RCC 7860 (cell line): ENCODE data around the gene CIPC.

Experiments
- DNase-seq: peaks from one replicate; pipeline ENCODE4 v3.0.0-alpha.2; 2015; ENCODE audit warnings: low spot score
- FAIRE-seq: peaks from 2 replicates; lab custom pipeline; 2012; peaks lifted over from hg19 to GRCh38; lab: Jason Lieb, UNC

CIPC gene

DNA sequence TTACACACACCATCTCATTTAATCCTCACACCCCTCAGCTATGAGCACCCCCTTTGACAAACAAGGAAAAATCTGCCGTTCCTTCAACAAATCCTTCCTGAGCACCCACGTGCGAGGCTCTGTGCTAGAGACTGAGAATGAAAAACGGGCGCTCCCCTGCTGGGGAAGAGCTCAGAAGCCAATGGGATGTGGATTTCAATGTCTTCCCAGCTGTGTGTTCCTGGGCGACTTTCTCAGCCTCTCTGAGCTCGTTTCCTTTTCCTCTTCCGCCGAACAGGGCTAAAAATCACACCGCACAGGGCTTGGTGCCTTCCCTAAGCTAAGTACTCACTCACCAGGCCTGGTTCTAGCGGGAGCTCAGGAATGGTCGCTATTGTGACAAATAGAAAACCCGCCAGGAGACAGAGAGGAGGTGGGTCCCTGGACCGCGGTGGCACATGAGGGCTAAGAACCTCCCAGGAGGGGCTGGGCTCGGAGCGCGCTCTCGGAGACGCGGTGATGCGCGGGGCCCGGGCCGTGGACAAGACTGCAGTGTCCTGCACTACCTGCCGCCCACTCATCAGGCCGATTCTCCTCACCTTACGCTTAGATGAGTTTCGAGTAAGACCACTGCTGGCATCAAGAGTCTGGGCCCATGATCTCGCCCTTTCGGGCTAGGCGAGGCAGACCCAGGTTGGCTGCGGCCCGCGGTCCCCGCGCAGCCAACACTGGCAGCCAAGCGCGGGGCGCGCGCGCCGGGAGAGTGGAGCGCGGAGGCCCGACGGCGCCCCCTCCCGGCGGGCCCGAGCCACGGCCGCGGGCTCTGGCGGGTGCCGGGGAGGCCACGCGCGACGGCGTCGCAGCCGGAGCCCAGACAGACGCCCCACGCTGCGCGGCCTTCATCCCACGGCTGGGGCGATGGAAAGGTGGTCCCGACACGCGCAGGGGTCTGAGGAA is 26.6 kb downstream of the CIPC start:
- no peak for DNase-seq
- no peak for FAIRE-seq

DNA sequence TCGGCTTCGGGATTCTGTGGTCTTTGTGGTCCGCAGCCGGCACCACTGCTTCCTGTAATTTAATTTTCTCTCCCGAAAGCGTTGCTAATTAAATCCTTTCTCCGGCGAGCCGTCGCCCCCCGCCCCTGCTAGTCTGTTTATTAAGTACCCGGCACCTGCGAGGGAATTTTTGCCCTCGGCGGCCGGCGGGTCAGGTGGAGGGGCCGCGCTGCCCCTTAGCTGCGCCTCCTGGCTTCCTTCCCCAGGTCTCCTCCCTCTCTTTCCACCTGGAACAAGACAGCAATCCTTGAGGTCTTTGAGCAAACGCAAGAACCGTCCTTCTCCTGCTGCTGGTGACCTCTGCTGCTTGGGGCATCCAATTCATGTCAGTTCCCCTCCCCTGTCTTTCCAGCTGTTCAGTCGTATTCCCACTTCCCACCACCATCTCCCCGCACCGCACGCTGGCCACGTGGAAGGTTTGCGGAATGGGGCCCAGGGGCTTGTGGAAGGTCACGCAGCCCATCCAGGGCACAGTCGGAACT is 27.3 kb downstream of the CIPC start:
- no peak for FAIRE-seq
- no peak for DNase-seq

DNA sequence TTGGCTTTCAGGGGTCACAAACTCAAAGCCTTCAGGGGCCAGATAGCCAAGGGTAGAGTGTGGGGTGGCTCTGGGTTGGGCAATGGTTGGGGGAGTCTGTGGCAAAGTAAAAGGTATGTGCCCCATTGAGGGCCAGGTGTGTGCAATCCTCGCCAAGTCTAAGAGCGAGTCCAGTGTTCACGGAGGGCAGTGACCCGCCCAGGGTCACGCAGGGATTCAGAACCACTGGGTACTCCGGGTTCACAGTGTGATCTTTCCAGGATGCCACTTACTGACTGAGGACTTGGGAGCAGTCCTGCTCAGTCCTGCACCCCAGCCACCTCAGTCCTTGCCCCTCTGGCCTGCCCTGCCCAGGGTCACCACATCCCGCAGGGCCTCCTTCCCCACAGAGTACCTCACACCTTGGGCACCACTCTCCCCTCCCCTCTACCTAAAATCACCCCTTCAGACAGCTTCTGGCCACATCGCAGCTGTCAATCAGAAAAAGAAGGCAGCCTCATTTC is 27.8 kb downstream of the CIPC start:
- no peak for DNase-seq
- no peak for FAIRE-seq

DNA sequence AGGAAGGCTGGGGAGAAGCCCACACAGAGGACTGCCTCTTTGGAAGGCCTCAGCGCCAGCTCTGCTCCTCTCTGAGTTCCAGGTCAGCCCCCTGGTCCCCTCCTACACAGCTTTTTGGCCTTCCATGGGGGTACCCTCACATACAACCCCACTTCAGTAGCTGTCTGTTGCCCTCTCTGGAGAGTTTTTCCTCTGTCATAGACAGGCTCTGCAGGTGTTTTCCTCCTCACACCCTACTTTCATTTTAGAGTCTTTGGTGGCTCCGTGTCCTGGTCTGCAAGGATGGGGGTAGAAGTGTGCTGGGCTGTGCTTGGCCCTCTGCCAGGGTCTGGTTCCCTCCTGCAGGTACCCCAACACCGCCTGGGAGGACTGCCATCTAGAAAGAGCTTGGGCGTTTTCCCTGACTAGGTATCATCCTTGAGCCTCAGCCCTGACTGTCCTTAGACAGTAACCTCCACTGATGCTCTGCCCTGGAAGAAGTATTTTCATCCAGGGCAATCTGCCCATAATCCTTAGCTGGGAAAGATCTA is 28.5 kb downstream of the CIPC start:
- DNase-seq (no peak), FAIRE-seq (no peak)

DNA sequence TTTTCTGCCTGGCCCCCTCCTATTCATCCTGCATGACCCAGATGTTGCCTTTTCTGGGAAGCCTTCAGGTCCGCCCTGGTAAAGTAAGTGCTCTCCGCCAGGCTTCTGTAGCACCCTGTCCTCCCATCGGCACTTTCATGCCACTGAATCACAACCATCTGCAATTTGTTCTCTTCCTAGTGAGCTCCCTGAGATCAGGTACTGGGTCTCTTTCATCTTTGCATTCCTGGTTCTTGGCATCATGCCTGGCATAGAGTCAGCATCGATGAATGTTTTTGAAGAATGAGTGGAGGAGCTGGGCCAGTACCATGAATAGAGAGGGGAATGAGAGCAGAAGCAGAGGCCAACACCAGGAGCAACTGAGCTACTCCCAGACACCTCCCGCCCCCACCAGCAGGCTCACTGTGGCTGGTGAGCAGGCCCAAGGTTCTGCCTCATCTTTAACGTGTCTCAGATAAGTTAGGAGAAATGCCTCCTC is 30.4 kb downstream of the CIPC start:
- no peak for FAIRE-seq
- no peak for DNase-seq

DNA sequence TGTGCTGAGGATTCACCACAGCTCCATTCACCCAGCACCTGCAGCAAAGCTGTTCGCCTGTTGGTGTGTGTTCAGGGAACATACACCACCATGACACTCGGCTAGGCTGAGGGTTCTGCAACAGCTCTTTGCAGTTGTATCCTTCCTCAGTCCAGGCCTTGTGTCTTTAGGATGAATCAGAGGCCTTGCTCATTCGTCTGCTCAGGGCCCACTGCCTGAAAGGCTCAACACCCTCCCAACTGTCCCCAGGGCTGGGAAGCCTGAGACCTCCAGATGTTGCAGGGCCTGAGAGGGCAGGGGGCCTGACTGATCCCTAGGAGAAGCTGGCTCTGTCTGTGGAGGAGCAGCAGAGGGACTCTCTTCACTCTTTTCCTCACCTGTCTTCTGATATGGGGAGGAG is 32.3 kb downstream of the CIPC start:
- FAIRE-seq: no peak
- no peak for DNase-seq

DNA sequence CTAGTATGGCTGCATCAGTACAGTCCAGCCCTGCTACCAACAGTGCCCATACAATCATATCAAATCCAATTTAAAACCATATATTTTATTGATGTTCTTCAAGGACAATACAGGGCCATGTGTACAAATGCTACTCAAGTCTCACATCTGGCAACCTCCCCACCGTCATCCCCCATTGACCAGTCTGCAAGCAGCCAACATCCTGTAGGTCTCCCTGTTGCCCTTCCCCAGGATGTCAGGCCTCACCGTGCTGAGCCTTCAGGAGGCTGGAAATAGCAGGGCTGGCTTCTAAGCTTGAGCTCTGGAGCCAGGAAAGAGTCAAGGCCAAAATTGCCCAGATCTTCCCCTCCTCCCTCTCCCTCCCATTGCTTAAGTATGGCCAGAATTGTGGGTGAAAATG is 33.1 kb downstream of the CIPC start:
- no peak for FAIRE-seq
- DNase-seq: no peak

DNA sequence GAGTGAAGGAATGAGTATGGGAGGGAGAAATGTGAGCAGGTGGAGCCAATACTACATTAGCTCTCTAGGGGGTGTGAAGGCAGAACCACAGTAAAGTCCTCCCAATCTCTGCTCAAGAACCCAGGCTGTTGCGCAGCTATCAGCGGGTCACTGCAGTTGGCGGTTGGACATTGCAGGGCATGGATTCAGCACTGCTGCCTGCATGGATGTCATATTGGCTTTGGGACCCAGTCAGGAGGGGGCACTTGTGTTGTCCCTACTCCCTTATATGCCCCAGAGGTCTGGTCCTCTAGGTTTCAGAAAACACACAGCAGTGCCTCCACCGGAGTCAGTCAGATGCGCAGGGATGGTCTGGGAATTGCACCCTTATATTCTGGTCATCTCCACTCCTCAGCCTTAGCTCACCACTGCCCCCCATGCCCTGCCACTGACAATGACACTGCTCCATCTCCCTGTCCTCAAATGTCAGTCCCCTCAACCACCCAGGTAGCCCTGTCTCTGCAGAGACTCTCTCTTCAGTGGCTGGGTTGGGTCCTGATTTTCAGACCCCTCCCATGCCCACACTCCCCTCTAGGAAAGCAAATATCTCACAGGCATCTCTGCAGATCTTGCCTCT is 33.9 kb downstream of the CIPC start:
- FAIRE-seq (no peak), DNase-seq (no peak)

DNA sequence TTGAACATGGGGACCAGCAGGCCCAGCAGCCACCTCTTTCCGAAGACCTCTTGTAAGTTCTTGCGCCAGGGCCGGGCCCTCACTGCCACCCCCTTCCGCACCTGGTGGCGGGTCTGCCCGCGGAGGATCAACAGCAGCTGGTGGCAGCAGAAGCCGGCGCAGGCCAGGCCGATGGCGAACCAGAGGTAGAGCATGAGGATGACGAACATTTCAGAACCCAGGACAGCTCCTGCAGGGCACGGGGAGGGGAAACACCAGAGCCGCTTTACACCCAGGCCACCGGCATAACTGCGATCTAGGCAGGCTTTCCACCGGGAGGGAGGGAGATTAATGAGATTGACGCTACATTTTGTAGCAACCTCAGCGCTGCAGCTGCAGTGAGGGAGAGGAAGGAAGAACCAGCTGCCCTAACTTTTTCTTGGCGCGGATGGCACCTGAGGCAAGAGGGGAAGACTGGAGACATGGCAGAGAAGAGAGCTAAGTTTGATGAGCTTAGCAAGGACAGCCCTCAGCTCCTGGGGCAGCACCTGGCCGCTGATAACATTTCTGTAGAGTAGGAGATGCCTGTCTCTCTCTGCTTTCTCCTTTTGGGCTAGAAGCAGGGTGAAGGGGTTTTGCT is 35.8 kb downstream of the CIPC start:
- DNase-seq (peak; percentile 8), FAIRE-seq (no peak)

DNA sequence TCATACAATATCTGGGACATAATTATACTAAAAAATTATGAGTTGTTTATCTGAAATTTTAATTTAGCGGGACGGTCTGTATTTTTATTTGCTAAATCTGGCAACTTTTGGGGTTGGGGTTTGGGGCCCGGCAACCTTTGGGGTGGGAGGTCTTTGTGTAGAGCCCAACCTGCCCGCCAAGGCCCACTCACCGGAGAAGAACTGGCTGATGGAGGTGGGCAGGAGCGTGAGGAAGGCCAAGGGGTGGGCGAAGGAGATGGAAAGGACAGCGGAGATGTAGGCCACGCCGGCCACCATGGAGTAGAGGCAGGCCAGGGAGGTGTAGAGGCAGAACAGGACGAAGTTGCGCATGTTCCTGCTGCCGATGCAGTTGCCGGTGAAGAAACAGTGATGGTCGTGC is 41.0 kb downstream of the CIPC start:
- DNase-seq (no peak), FAIRE-seq (no peak)

DNA sequence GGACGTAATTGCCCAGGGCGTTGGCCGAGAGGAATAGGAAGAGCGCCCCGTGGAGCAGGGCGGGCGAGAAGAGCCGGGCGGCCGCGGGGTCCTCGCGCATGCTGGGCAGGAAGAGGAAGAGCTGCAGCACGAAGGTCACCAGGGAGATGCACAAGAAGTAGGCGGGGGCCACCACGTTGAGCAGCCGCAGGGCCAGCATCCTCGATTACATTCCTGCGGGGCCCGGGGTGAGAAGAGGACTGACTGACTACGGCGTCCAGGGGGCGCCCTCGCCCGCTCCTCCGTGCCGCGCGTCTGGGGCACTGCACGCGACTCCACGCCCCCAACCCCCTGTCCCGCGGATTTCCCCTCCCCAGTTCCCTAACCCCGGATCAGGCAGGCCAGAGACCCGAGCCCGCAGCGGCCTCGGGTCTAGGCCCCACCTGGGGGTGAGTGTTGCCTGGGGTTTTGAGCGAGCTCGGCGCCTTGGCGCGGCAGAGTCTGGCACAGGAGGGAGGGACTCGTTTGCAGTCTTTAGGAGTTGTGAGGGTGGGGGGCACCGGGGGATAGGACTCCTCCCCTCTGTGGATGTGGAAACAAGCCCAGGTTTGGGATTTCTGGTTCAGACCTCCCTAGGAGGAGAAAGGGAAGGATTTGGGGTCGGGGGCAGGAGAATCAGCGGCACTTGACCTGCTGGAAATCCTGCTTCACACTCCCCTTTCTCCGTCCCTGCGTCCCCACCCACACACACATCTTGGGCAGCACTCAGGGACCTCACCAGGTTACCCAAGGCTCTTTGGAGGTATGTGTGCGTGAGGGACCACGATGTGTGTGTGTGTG is 41.7 kb downstream of the CIPC start:
- no peak for DNase-seq

DNA sequence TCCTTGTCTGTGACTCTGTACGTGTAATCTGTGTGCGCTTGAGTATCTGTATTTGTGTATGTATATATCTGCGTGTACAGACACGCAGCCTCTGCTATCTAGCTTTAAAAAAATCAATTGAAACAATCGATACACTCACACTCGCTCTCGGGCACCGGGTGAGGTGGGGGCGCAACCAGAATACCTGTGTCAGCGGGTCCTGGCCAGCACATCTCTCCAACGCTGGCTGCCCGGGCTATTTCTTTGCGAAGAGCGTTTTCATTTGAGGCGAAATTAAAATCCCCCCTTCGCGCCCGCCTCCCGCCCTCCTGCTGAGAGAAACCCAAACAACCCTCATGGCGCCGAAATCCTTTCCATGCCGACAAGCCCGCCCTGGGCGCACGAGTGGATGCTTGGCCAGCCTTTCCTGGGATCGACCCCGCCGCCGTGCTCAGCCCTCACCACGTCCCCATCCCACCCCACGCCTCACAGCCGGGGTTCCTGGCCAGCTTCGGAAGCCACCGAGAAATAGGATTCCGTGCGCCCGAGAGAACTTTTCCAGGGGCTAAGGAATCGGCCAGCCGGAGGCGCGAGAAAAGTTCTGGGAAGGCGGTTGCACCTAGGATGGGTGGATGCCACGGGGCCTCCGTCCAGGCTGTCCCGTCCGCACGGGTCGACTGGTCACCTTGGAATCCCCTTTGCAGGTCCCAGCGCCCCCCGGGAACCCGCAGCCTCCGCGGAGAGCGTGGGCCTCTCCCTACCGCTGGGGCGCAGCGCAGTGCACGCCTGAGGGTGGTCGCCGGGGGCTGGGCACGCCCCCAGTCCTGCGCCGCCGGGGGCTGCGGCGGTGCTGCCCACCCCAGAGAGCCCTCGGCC is 42.5 kb downstream of the CIPC start:
- DNase-seq (no peak), FAIRE-seq (no peak)

More for the DNA sequence above, 41.7 kb downstream of the CIPC start:
- FAIRE-seq: no peak

DNA sequence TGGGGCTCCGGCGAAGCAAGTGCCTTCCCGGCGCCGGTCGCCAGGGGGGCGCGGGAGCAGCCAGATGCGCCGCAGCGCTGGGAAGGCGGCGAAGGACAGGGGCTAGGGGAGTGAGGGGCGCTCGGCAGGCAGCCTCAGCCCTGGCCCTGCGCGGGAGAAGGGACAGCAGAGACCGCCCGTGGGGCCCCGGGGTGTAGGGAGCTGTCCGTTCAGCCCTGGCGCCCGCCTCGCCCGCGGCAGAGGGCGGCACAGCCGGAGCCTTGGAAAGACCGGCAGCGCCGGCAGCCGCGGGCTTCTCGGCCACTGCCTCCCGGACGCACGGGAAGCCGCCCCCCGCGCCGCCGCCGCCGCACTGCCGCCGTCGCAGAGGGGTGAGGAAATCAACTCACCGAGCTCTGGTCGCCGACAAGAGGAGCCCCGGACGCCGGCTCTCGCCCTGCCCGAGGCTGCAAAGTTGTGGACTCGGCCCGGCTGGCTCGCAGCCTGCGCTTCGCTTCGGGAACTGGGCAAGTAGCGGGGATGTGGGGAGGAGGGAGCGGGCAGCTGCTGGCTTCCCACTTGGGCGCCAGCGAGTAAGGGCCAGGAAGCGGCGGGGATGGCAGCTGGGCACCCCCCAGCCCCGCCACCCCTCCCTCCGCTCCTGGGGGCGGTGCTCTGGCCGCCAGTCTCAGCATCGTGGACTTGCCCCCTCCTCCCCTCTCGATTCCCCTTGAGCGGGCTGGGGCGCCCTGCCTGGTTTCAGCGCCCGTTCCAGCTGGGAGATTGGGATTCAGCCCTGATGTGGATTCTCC is 43.4 kb downstream of the CIPC start, which contains the start of gene ZDHHC22:
TSS of gene ZDHHC22 (minus strand) at position 578 of the 791 bp plus-strand sequence. CDS start 2,053 bp downstream, outside the sequence.
- no peak for DNase-seq
- no peak for FAIRE-seq

DNA sequence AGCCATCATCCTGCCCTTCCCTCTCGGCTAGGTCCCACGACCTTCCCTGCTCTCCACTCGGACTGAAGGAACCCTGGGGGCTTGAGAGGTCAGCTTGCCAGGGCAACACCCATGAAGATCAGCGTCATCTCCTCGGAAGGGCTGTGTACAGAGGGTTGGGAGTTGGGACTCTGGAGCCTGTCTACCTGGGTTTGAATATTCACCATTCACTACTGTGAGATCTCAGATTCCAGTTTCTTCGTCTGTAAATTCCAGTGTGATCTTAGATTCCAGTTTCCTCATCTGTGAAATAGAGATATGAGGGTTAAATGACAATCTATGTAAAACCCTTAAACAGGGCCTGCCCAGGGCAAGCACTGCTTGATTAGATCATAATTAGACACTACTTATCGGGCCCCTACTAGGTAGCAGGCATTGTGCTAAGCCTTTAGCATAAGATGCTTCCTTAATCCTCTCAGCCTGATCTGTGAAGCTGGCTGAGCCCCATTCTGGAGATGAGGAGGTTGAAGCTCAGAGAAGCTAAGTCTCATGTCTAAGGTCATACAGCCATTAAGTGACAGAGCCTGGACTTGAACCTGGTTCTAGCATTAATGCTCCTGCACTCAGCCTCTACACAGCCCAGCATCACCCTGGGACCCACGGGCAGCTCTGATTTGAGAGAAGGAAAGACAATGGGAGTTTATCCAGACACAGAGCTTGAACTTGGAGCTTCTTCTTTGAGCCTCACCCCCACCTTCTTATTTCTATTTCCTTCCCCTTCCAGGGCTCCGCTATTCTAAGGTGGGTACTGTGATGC is 44.1 kb downstream of the CIPC start:
- no peak for DNase-seq
- no peak for FAIRE-seq

DNA sequence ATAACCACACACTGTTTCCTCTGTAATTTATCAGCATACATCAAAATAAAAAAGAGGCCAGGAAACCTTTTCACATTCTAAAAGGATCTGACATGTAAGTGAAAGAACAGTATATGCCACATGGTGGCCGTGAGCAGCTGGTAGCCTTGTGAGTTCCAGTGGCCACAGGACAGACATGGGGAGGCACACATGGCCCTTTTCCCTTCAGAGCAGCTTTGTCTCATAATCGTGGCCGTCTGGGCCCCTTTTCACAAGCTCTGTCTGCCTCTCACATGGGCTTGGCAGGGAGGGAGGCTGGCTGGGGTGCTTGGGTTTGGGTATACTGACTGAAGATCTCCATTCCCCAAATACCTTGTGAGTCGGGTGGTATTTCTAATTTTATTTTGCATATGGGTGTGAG is 45.0 kb downstream of the CIPC start:
- DNase-seq (no peak), FAIRE-seq (no peak)

DNA sequence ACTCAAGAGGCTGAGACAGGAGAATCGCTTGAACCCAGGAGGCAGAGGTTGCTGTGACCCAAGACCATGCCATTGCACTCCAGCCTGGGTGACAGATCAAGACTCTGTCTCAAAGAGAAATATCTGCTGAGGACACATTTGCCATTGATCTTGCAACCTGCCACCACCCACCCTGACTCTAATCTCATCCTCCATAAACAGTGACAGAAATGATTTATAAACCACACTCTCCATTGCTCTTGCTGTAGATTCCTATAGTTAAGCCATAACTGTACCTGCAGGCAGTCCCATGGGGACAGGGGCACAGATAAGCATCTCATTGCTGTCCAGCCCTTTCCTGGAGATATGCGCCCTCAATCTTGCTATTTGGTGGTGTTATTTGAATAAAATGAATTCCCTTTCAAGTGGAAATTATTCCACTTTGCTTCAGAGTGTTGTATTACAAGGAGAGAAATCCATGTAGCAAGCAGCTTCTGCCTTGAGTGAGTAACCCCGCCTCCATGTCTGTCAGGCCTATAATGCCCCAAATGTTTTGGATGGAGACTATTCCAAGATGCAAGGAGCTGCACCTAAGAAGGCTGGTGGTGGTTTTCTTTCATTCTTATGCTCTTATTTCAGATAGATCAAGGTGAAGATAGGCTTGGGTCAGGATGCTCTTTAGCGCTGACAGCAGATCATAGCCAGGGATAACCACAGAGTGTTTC is 46.5 kb downstream of the CIPC start:
- FAIRE-seq (no peak), DNase-seq (no peak)
